Neuronal stem cell (in vitro differentiated cells): ENCODE results near the gene KLHL22.

Experiments used
- DNase-seq: peaks from one replicate; pipeline ENCODE4 v3.0.0-alpha.2; 2013; ENCODE audit warnings: low spot score
- H2AFZ ChIP-seq: one replicate; pipeline ENCODE4 v1.6.1; 2013; ENCODE audit warnings: mild to moderate bottlenecking, low read length, inconsistent platforms
- H2AK5ac ChIP-seq: 2 replicates; pipeline ENCODE4 v1.6.1; 2013; ENCODE audit warnings: low read depth, mild to moderate bottlenecking, inconsistent platforms, low read length, moderate library complexity, mixed read lengths
- H2BK120ac ChIP-seq: 2 replicates; pipeline ENCODE4 v1.6.1; 2013; ENCODE audit warnings: low read depth, mild to moderate bottlenecking, inconsistent platforms, low read length, moderate library complexity, mixed read lengths
- H2BK12ac ChIP-seq: one replicate; pipeline ENCODE4 v1.6.1; 2013; ENCODE audit warnings: low read length, inconsistent platforms
- H2BK15ac ChIP-seq: 2 replicates; pipeline ENCODE4 v1.6.1; 2013; ENCODE audit warnings: mild to moderate bottlenecking, low read length, inconsistent platforms, mixed read lengths
- H2BK5ac ChIP-seq: one replicate; pipeline ENCODE4 v1.6.1; 2013; ENCODE audit warnings: inconsistent platforms, mild to moderate bottlenecking, low read length, moderate library complexity
- H3K14ac ChIP-seq: one replicate; pipeline ENCODE4 v1.6.1; 2013; ENCODE audit warnings: low read length, inconsistent platforms
- H3K18ac ChIP-seq: 2 replicates; pipeline ENCODE4 v1.6.1; 2013; ENCODE audit warnings: low read length, inconsistent platforms
- H3K23ac ChIP-seq: 2 replicates; pipeline ENCODE4 v1.6.1; 2013; ENCODE audit warnings: low read depth, mild to moderate bottlenecking, mixed read lengths, low read length, inconsistent platforms; ENCODE audit not compliant: poor library complexity
- H3K27ac ChIP-seq: replicated peaks from 3 replicates; pipeline ENCODE4 v1.5.1; 2013; ENCODE audit warnings: low read length, inconsistent platforms
- H3K27me3 ChIP-seq, 3 experiments: 2 replicates each; pipeline ENCODE4 v1.6.1; 2013; ENCODE audit warnings: low read length in 3 of 3, mild to moderate bottlenecking in 2 of 3, inconsistent platforms in 1 of 3, low read depth in 1 of 3, mixed read lengths in 1 of 3, moderate library complexity in 1 of 3; ENCODE audit not compliant: control insufficient read depth in 3 of 3, insufficient read depth in 3 of 3
- H3K36me3 ChIP-seq, 2 donors: replicated peaks in 1 of 2; 2 replicates each; pipeline ENCODE4 v1.6.1; 2013; ENCODE audit warnings: low read length in 2 of 2; ENCODE audit not compliant: control insufficient read depth in 2 of 2, insufficient read depth in 2 of 2
- H3K4ac ChIP-seq: 2 replicates; pipeline ENCODE4 v1.6.1; 2013; ENCODE audit warnings: inconsistent platforms, mild to moderate bottlenecking, low read length, moderate library complexity
- H3K4me1 ChIP-seq, 2 donors: 1 replicate in 1 of 2; 2 replicates in 1 of 2; pipeline ENCODE4 v1.6.1; 2013; ENCODE audit warnings: low read length in 2 of 2, low read depth in 1 of 2; ENCODE audit not compliant: control insufficient read depth in 2 of 2, insufficient read depth in 1 of 2
- H3K4me2 ChIP-seq: one replicate; pipeline ENCODE4 v1.6.1; 2013; ENCODE audit warnings: mild to moderate bottlenecking, low read length, inconsistent platforms; ENCODE audit not compliant: insufficient read depth, poor library complexity, severe bottlenecking
- H3K4me3 ChIP-seq, 2 donors: 2 replicates each; pipeline ENCODE4 v1.5.1; 2013; ENCODE audit warnings: low read length in 2 of 2, mild to moderate bottlenecking in 2 of 2, inconsistent platforms in 1 of 2, moderate library complexity in 1 of 2
- H3K79me1 ChIP-seq: one replicate; pipeline ENCODE4 v1.6.1; 2013; ENCODE audit warnings: low read depth, mild to moderate bottlenecking, inconsistent platforms, low read length, moderate library complexity
- H3K9ac ChIP-seq: one replicate; pipeline ENCODE4 v1.6.1; 2013; ENCODE audit warnings: mild to moderate bottlenecking, low read depth, low read length, inconsistent platforms; ENCODE audit not compliant: poor library complexity
- H3K9me3 ChIP-seq, 2 donors: replicated peaks in 1 of 2; 2 replicates each; pipeline versions ENCODE3 to v1.6.1; 2013; ENCODE audit warnings: low read length in 2 of 2, mild to moderate bottlenecking in 2 of 2, inconsistent platforms in 1 of 2, low read depth in 1 of 2, mixed read lengths in 1 of 2, moderate library complexity in 1 of 2; ENCODE audit not compliant: control insufficient read depth in 2 of 2, insufficient read depth in 1 of 2
- H4K8ac ChIP-seq: one replicate; pipeline ENCODE4 v1.6.1; 2013; ENCODE audit warnings: low read depth, mild to moderate bottlenecking, inconsistent platforms, low read length, moderate library complexity
- H4K91ac ChIP-seq: one replicate; pipeline ENCODE4 v1.6.1; 2013; ENCODE audit warnings: low read length, low read depth, mild to moderate bottlenecking, inconsistent platforms; ENCODE audit not compliant: poor library complexity
- WGBS, 2 donors: extraction: QIAGEN DNeasy Blood & Tissue Kit; methylation state at CpG; one replicate each; pipeline ENCODE4 v1.1.7; 2013; ENCODE audit warnings: missing lambda C conversion rate in 2 of 2, mixed read lengths in 1 of 2; ENCODE audit not compliant: insufficient read length in 2 of 2, insufficient replicate concordance in 1 of 2; ENCODE audit errors: extremely low coverage in 2 of 2; 5-methylcytosine and 5-hydroxymethylcytosine counted together

Gene KLHL22

DNA sequence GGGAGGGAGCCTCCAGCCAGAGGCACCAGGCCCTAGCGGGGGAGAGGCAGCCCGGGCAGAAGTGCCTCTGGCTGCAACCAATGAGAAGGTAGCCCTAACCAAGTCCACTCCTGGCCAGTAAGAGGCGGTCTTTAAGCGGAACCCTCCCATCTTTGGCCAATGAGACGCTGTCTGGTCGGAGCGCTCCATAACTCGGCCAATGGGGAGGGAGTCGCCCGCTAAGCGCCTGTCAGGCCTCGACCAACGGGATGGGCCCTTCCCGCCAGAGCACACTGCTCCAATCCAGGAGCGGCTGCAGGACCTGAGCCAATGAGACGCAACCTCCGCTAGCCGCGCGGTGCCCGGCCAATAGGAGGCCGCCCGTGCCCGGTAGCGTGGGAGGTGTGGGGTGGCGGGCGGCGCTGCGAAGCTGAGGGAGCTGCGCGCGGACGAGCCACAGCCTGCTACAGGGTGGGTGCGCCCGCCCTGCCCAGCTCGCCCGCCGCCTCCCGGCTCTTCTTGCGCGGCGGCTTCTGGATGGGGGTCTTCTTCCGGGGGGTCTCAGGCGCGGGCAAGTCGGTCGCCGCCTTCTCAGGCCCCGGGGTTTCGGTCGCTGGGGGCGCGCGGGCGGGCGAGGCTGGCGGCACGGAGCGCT lies 70.5 kb downstream of the KLHL22 start:
- no peak overlapping the region for H2AK5ac ChIP-seq
- no peak overlapping the region for H2BK5ac ChIP-seq
- no CpG with 5 or more reads among the region's 59 CpGs for WGBS, 2 donors
- no peak overlapping the region for H3K27ac ChIP-seq
- peaks cover 14 to 22% of the 10 kb centered on the region in 2 donors for H3K4me1 ChIP-seq
- no peak overlapping the region for H2AFZ ChIP-seq
- H3K27me3 ChIP-seq = peaks cover 0 to 33% (median 10%) of the 10 kb centered on the region in 3 experiments
- no peak overlapping the region for H3K4me3 ChIP-seq
- DNase-seq = no peak
- H2BK12ac ChIP-seq = no peak overlapping the region
- H3K36me3 ChIP-seq = peaks cover 2 to 54% of the 10 kb centered on the region in 2 donors
- H3K9ac ChIP-seq = no peak overlapping the region
- H3K14ac ChIP-seq = no peak overlapping the region
- no peak overlapping the region for H2BK15ac ChIP-seq
- no peak overlapping the region for H3K4ac ChIP-seq
- no peak overlapping the region for H3K4me2 ChIP-seq
- peak overlapping the region; percentile 75 for H3K23ac ChIP-seq
- no peak overlapping the region for H4K8ac ChIP-seq
- H3K79me1 ChIP-seq = peaks cover 2% of the 10 kb centered on the region
- no peak overlapping the region for H2BK120ac ChIP-seq
- H4K91ac ChIP-seq = no peak overlapping the region
- no peak overlapping the region for H3K18ac ChIP-seq
- H3K9me3 ChIP-seq = peaks cover 0 to 3% of the 10 kb centered on the region in 2 donors

DNA sequence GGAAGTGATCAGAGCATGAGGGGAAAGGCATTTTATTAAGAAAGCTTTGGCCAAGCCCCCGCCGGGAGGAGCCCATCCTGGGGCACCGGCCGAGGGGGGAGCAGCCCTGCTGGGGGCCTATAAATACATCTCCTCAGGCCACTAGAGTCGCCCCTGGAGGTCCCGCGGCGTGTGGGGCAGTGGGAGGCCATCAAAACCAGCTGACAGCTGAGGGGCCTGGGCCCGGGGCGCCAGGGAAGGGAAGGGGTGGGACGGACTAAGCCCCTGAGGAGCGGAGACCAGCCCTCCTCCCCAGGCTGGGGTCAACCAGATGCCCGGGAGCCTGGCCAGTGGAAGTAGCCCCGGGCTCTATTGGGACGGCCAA lies 71.0 kb downstream of the KLHL22 start:
- Histone ChIP-seq H3K14ac (no peak overlapping the region), H2BK120ac (no peak overlapping the region), H3K4me1 (peaks cover 13 to 22% of the 10 kb centered on the region in 2 donors), H2BK15ac (no peak overlapping the region), H2AK5ac (no peak overlapping the region), H4K91ac (no peak overlapping the region), H3K36me3 (peaks cover 2 to 49% of the 10 kb centered on the region in 2 donors), H2BK12ac (no peak overlapping the region), H3K23ac (peak overlapping the region; percentile 75), H3K4me3 (no peak overlapping the region), H4K8ac (no peak overlapping the region), H3K18ac (no peak overlapping the region), H3K4ac (no peak overlapping the region), H3K27ac (no peak overlapping the region), H3K27me3 (peaks cover 0 to 28% (median 5%) of the 10 kb centered on the region in 3 experiments), H3K9ac (no peak overlapping the region), H3K79me1 (peaks cover 2% of the 10 kb centered on the region), H3K9me3 (peaks cover 0 to 2% of the 10 kb centered on the region in 2 donors), H2AFZ (no peak overlapping the region), H2BK5ac (no peak overlapping the region), H3K4me2 (no peak overlapping the region)
- DNase-seq = no peak
- no CpG with 5 or more reads among the region's 15 CpGs for WGBS, 2 donors

DNA sequence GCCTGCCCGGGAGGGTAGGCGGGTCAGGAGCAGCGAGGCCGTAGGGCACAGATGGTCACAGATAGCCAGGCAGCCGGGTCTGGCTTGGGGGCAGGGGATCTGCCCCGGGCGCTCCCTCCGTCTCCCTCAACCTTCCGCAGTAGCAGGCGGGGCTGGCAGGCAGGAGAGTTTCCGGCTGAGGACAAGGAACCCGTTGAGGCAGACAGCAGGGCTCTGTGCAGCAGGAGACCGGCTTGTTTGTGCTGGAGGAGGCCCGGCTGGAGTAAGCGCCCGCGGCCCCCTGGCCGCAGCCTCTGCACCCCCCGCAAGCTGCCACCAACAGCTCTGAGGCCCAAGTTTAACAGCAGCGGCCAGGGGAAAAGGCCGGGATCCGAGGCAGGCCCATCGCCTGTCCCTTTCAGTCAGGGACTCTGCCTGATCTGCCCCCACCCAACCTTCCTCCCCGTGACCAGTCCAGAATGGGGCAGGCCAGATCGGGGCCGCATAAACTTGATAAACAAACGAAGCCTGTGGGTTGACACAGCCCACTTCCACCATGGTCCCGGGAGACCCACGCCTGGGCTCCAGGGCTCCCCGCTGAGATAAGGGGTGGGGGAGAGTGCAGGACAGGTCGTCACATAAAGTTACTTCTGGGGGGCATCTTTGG lies 71.6 kb downstream of the KLHL22 start:
- Histone ChIP-seq H2AFZ (no peak overlapping the region), H4K91ac (no peak overlapping the region), H2BK5ac (no peak overlapping the region), H3K4me1 (peaks cover 10 to 22% of the 10 kb centered on the region in 2 donors), H3K4me3 (no peak overlapping the region), H3K14ac (peak overlapping the region; percentile 96), H2AK5ac (peak overlapping the region; percentile 32), H3K27me3 (peaks cover 0 to 25% (median 2%) of the 10 kb centered on the region in 3 experiments), H4K8ac (no peak overlapping the region), H3K4ac (no peak overlapping the region), H2BK15ac (peak overlapping the region; percentile 9), H3K4me2 (no peak overlapping the region), H3K9ac (no peak overlapping the region), H3K9me3 (peaks cover 0 to 2% of the 10 kb centered on the region in 2 donors), H2BK12ac (no peak overlapping the region), H3K23ac (peak overlapping the region; percentile 90), H3K27ac (no peak overlapping the region), H3K18ac (peak overlapping the region; percentile 75), H3K79me1 (peaks cover 2% of the 10 kb centered on the region), H3K36me3 (peaks cover 2 to 45% of the 10 kb centered on the region in 2 donors), H2BK120ac (no peak overlapping the region)
- WGBS, 2 donors = no CpG with 5 or more reads among the region's 31 CpGs
- no peak for DNase-seq
